Right cardiac atrium (tissue), 5 donors: Measurements from ENCODE around the gene EIF3K. TPM values are rescaled to one million over a fixed set of nuclear protein-coding genes. Genes with fewer than 3 reads are reported as not detected.
"Not testable (repeated sequence)": the region's sequence is repeated elsewhere in the genome, so short reads cannot be mapped to it uniquely, and the experiment has no call there.

ENCODE experiments used
- ATAC-seq, 2 donors: fragments of 200-7000 bp; cut with Tn5 transposase; one replicate each; pipeline versions ENCODE4 v1.8.0 to v1.9.1; 2020; ENCODE audit warnings: moderate library complexity in 2 of 2, mild to moderate bottlenecking in 1 of 2
- DNase-seq, 3 donors: peaks; one replicate each; pipeline ENCODE4 v3.0.0-alpha.2; 2020
- H3K27ac ChIP-seq: one replicate; pipeline ENCODE4 v1.5.1; 2013; ENCODE audit warnings: mild to moderate bottlenecking, low read length, control low read depth, moderate library complexity
- H3K27me3 ChIP-seq: one replicate; pipeline ENCODE4 v1.6.1; 2013; ENCODE audit not compliant: control insufficient read depth, insufficient read depth
- H3K4me1 ChIP-seq: one replicate; pipeline ENCODE4 v1.6.1; 2013; ENCODE audit warnings: low read length; ENCODE audit not compliant: control insufficient read depth, insufficient read depth
- H3K4me3 ChIP-seq: one replicate; pipeline ENCODE4 v1.5.1; 2013; ENCODE audit warnings: low read length, control low read depth
- H3K9me3 ChIP-seq: one replicate; pipeline ENCODE4 v1.6.1; 2013; ENCODE audit warnings: low read length; ENCODE audit not compliant: control insufficient read depth
- WGBS: extraction: QIAGEN DNeasy Blood & Tissue Kit; methylation state at CpG from one replicate; pipeline ENCODE4 v1.1.7; 2013; 5-methylcytosine and 5-hydroxymethylcytosine counted together
- intact Hi-C, 4 donors: fragments of 100-400 bp; cut with DNase I; formaldehyde crosslinking; loops; one replicate each; pipeline versions ENCODE4 v1.11.0 to v1.14.0; 2022 to 2023
- polyA plus RNA-seq: library from polyadenylated mRNA; stranded (reverse); fragments of 200-250 nt; gene quantifications from one replicate; pipeline ENCODE4 v1.2.3, GENCODE V29; 2013
- total RNA-seq, 4 donors: library from RNA; stranded (reverse); fragmentation: NEBNext Ultra II Directional; extraction: Animal tissue kit (Norgen Biotek cat#: 25700); gene quantifications; one replicate each; pipeline ENCODE4 v1.2.1, GENCODE V29; 2021
- donor health status: healthy with polysubstance abuse.
- donor health status: DM: no; HTN: yes; CAD: no.
- donor health status: DM: no; HTN: no; CAD: no.
- donor health status: DM: no; HTN: yes; CAD: no; lungs with severe emphysema.
- donor health status: DM: yes; HTN: yes; CAD: no.

The EIF3K gene
- total and polyA plus RNA-seq, 5 donors, result 477 to 829 (median 554) TPM

- 73% methylated on average over 6 of the region's 6 CpGs for WGBS
- H3K9me3 ChIP-seq, result no peaks in the 10 kb centered on the region
- H3K4me3 ChIP-seq, result no peak overlapping the region
- DNase-seq (no peak), ATAC-seq (no peak)
- no peak overlapping the region for H3K27ac ChIP-seq
- H3K4me1 ChIP-seq, result peaks cover under 1% of the 10 kb centered on the region
- intact Hi-C loops, result no loop called here
- H3K27me3 ChIP-seq, result no peaks in the 10 kb centered on the region
Observed at GRCh38 chr19:38592940-38593339, 26.0 kb upstream of the EIF3K start.

GRCh38 chr19:38596057-38596981 is 22.7 kb upstream of the EIF3K start:
- intact Hi-C loops, result no loop called here
- Histone ChIP-seq H3K4me3 (peak overlapping the region; percentile 3), H3K27ac (no peak overlapping the region)

GRCh38 chr19:38597075-38597474 is 21.9 kb upstream of the EIF3K start:
- ATAC-seq (peak in 1 of 2 donors; percentile 10), DNase-seq (no peak)
- intact Hi-C loops, result no loop called here
- Histone ChIP-seq H3K4me1 (no peaks in the 10 kb centered on the region), H3K27ac (no peak overlapping the region), H3K4me3 (no peak overlapping the region), H3K9me3 (no peaks in the 10 kb centered on the region), H3K27me3 (no peaks in the 10 kb centered on the region)
- 84% methylated on average over 11 of the region's 11 CpGs for WGBS

More at GRCh38 chr19:38596057-38596981, 22.7 kb upstream of the EIF3K start:
- no peaks in the 10 kb centered on the region for H3K27me3 ChIP-seq
- whole genome bisulfite sequencing, result 19% methylated on average over 55 of the region's 55 CpGs
- no peaks in the 10 kb centered on the region for H3K9me3 ChIP-seq
- ATAC-seq (peak; percentile 57 to 71), DNase-seq (peak; percentile 37 to 77 (median 69))
- no peaks in the 10 kb centered on the region for H3K4me1 ChIP-seq

- intact Hi-C loops, result no loop called here
- 90% methylated on average over 11 of the region's 11 CpGs for WGBS
- DNase-seq, result no peak
Observed at GRCh38 chr19:38599722-38600121, 19.3 kb upstream of the EIF3K start.

GRCh38 chr19:38602856-38603255 is 16.1 kb upstream of the EIF3K start:
- WGBS, result 96% methylated on average over 5 of the region's 5 CpGs
- H3K27me3 ChIP-seq, H3K9me3 ChIP-seq, H3K4me3 ChIP-seq, H3K27ac ChIP-seq, intact Hi-C loops, H3K4me1 ChIP-seq, DNase-seq, ATAC-seq: not testable (repeated sequence)

More at GRCh38 chr19:38599722-38600121, 19.3 kb upstream of the EIF3K start:
- H3K4me1 ChIP-seq, result no peaks in the 10 kb centered on the region
- no peak overlapping the region for H3K27ac ChIP-seq
- H3K9me3 ChIP-seq, result no peaks in the 10 kb centered on the region
- no peak overlapping the region for H3K4me3 ChIP-seq
- no peaks in the 10 kb centered on the region for H3K27me3 ChIP-seq
- no peak for ATAC-seq

GRCh38 chr19:38606131-38606530 is 12.9 kb upstream of the EIF3K start:
- WGBS, result 83% methylated on average over 6 of the region's 6 CpGs

GRCh38 chr19:38614289-38614688 is 4.7 kb upstream of the EIF3K start:
- H3K4me3 ChIP-seq, result no peak overlapping the region
- peaks cover 3% of the 10 kb centered on the region for H3K4me1 ChIP-seq
- DNase-seq, result no peak
- 61% methylated on average over 3 of the region's 3 CpGs for WGBS
- H3K27me3 ChIP-seq, result no peaks in the 10 kb centered on the region
- no peak overlapping the region for H3K27ac ChIP-seq
- intact Hi-C loops, result no loop called here
- no peak for ATAC-seq
- no peaks in the 10 kb centered on the region for H3K9me3 ChIP-seq

More at GRCh38 chr19:38606131-38606530, 12.9 kb upstream of the EIF3K start:
- H3K4me3 ChIP-seq, result no peak overlapping the region
- DNase-seq (no peak), ATAC-seq (no peak)
- no peak overlapping the region for H3K27ac ChIP-seq
- no peaks in the 10 kb centered on the region for H3K9me3 ChIP-seq
- no peaks in the 10 kb centered on the region for H3K4me1 ChIP-seq
- intact Hi-C loops, result no loop called here
- H3K27me3 ChIP-seq, result no peaks in the 10 kb centered on the region

GRCh38 chr19:38615007-38615581 is 3.9 kb upstream of the EIF3K start:
- no peaks in the 10 kb centered on the region for H3K27me3 ChIP-seq
- WGBS, result 67% methylated on average over 7 of the region's 7 CpGs

GRCh38 chr19:38616265-38616664 is 2.7 kb upstream of the EIF3K start:
- no peaks in the 10 kb centered on the region for H3K9me3 ChIP-seq
- no peaks in the 10 kb centered on the region for H3K27me3 ChIP-seq
- H3K27ac ChIP-seq, result no peak overlapping the region
- H3K4me1 ChIP-seq, result peaks cover 9% of the 10 kb centered on the region
- WGBS, result 89% methylated on average over 6 of the region's 6 CpGs
- ATAC-seq, result no peak
- no peak for DNase-seq
- no peak overlapping the region for H3K4me3 ChIP-seq
- intact Hi-C loops, result no loop called here

More at GRCh38 chr19:38615007-38615581, 3.9 kb upstream of the EIF3K start:
- ATAC-seq, result no peak
- intact Hi-C loops, result no loop called here
- Histone ChIP-seq H3K4me1 (peaks cover 8% of the 10 kb centered on the region), H3K4me3 (no peak overlapping the region), H3K9me3 (no peaks in the 10 kb centered on the region), H3K27ac (no peak overlapping the region)
- no peak for DNase-seq

GRCh38 chr19:38617283-38617763 is 1.7 kb upstream of the EIF3K start:
- Histone ChIP-seq H3K4me3 (no peak overlapping the region), H3K9me3 (no peaks in the 10 kb centered on the region), H3K27ac (no peak overlapping the region), H3K4me1 (peaks cover 9% of the 10 kb centered on the region), H3K27me3 (no peaks in the 10 kb centered on the region)
- DNase-seq (no peak), ATAC-seq (no peak)
- 58% methylated on average over 9 of the region's 9 CpGs for WGBS
- intact Hi-C loops, result no loop called here
